Embryonic facial prominence (tissue), 1 donor: ENCODE data around the gene DHRS1.

Experiments used
- DNase-seq: peaks from one replicate; pipeline ENCODE4 v3.0.0-alpha.2; 2016; ENCODE audit errors: extremely low spot score

The DHRS1 gene

DNA sequence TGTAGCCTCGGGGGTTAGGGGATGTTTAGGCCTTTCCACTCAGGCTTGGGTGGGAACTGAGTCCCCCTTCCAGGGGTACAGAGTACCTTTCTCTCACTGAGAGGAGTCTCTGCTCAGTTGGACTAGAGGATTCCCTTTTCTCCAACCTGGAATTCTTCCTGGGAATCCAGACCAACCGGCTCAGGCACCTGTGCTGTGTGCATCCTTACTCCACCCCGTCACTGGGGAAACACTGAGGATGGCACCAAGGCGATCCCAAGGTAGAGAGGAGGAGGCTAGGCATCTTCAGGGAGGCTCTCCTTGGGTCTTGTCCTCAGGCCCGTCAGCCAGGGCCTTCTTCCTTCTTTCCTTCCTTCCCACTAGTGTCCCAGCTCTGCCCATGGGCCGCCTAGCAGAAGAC, 35.7 kb downstream of the DHRS1 start:
- no peak for DNase-seq

DNA sequence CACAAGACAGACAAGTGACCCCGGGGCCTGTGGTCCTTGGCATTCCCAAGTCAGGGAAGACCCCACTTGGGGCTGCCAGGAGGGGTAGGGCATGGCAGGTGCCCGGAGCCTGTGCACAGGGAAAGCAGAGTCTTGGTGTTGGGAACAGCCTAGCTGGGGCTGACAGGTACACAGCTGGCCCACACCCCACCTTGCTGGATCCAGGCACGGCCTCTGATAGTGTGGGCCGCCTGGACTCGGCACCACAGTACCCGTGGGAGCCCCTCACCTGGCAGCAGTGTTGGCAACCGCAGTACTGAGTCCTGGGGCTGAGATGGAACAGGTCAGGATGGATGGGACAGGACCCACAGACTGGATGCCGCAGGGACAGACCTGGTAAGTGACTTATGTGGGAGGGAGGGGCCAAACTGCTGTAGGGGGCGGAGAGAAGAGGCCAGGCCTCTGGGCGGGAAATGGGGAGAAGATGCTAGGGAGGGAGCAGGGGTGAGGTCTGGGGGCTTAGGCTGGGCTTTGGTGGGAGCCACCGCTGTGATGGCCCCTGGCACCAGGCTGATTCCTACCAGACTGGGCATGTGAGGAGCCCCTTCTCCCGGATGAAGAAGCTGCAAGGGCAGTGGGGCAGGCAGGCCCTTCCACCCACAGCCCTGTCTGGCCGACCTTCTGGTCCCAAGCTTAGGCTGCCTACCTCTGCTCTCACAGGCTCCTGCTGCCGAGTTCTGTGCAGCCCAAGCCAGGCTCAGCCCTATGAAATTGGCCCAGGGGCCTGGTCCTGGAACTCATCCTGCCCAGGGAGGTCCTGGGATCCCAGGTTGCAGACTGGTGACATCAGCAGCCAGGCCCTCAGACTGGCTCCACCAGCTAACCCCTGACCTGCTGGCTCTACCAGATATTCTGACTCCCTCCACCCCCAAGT, 36.5 kb downstream of the DHRS1 start, which contains the start of gene TGM1:
Gene TGM1, minus strand, starts transcription at position 357 of the 913 bp plus-strand sequence. CDS start 825 bp downstream, outside the sequence.
- DNase-seq, result no peak

DNA sequence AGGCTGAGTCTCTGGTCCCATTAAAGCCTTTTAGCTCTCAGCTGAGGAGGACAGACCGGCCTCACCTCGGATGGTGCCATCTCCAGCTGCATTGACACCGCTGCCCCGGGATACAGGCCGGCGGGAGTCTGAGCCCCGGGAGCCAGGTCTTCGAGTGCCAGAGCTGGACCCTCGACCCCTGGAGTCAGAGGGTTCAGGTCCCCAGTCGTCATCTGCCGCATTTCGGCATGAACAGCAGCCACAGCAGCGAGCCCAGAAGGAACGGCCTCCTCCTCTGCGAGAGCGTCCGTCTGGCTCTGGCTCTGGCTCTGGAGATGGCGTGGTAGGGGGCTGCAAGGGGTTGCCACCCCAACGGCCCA, 37.6 kb downstream of the DHRS1 start:
- no peak for DNase-seq

DNA sequence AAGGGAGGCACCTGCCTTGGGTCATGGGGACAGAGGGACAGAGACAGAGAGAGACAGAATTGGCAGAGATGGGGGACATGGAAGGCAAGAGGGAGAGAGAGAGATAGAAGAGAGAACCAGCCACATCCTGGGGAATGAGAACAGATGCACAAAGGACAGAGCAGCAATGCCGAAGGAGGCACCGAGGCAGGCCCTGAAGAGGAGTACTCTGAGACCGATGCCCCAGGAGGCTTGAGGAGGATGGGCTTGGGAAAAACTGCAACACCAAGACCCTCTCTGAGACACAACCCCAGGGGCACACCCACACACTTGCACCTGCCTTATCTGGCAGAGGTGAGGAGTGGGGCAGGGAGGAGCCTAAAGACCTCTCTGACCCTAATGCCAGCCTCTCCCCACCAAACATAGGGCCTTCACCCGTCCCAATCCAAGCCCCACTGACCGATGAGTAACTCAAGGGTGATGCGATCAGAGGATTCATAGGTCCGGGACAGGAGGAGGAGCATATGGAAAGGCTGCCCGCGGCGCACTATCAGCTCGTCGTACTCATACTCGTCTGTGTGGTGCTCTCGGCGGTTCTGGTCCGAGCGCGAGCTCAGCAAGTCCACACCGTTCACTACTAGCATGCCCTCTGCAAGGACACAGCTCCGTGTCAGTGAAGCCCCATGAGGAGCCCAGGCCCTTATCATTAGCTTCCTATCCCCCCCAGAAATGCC, 38.2 kb downstream of the DHRS1 start:
- no peak for DNase-seq

DNA sequence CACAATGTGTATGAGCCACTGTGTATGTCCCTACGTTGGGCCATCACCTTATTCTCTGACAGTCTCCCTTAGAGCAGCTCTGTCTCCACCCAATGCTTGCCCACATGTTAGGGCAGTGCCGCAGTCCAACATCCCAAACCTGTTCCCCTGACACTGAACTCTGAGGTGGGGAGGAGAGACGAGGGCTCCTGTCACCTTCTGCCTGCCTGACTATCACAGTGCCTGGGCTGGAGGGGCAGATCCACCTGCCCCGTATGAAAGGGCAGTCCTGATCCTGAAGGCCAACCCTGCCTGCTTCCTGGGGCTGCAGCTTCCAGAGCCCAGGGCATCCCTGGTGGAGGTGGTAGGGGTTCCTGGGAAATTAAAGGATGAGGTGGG, 38.8 kb downstream of the DHRS1 start:
- DNase-seq, result no peak

DNA sequence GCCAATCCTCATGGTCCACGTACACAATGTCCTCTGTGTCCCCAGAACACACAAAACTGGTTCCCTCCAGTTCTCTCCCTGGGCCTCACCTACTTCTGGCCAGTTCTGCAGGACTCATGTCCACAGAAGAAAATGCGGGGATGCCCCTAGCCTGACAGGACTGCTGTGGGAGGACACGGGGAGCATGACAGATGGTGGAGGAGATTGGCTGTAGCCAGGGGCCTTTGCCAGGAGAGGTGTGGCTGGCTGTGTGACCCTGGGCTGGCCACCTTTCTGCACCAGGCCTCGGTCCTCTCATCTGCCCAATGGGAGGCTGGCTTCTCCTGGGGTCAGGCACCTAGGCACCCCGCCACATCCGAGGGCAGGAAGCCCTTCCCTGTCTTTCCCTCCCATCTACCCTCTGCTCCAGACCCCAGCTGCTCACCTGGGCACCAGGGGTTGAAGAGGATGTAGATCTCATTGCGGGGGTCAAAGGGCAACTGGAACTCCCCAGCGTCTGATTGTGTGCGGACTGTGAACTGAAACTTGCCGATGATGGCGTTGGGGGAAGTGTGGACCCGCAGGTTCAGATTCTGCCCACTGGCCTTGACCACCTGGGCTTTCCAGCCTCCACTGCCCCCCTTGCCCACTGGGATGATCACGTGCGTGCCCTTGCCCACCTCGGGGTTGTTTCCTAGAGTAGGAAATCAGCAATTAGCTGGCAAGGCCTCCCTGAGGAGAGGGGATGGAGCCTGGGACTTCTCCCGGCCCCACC, 39.4 kb downstream of the DHRS1 start:
- no peak for DNase-seq

DNA sequence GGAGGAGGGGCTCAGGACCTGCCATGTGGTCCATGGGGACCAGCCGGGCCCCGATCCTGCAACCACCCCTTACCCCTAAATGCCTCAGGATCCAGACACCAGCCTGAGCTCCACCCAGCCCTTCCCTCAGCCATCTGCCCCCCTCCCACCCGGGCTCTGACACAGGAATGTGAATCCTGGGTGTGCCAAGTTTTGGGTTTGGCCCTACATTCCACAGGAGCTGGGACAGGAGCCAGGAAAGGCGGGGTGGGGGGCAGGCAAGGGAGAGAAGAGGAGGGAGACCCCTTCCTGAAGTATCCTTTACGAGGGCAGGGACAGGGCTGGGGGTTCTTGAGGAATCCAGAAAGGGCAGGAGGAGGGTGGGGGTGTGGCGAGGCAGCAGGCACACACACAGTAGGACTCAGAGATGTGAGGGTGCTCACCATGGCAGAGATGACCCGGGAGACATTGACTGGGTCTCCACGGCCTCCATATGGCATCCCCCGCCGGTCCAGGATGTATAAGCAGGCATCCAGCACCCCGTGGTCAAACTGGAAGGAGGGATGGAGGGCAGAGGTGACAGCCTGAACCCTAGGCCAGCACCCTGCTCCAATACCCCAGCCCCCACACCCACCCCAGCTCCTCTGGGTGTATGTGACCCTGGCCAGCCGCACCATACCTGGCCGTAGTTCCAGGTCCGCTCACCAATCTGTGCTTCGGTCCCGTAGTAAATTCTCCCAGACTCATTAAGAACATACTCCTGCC, 40.1 kb downstream of the DHRS1 start:
- peak; percentile 58 for DNase-seq

DNA sequence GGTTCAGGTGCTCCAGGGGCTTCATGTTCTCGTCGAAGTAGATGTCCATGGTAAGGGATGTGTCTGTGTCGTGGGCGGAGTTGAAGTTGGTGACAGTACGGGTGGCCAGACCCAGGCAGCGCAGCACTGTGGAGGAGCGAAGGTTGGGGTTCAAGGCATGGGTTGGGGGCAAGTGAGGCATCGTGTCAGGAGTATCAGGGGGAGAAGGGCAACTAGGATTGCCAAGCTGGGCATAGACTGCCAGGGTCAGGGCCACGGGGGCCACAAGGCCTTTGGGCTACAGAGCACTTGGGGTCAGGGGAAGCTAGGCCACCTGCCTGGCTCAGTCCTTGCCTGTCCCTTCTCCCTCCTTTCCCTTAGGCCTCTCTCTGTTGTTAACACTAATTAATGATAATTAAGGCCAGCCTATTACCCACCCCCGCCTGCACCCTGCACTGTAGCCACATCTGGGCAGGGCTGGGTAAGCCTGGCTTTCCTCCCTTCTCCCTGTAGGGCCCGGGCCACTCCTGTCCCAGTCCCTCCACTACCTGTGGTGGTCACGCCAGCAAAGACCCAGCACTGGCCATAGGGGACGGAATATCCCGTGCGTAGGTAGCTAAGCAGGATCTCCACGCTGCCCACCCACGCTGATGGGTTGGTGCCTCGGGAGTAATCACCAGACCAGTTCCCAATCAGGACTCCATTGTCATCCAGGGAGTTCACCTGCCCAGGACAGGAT, 40.9 kb downstream of the DHRS1 start:
- DNase-seq, result no peak

DNA sequence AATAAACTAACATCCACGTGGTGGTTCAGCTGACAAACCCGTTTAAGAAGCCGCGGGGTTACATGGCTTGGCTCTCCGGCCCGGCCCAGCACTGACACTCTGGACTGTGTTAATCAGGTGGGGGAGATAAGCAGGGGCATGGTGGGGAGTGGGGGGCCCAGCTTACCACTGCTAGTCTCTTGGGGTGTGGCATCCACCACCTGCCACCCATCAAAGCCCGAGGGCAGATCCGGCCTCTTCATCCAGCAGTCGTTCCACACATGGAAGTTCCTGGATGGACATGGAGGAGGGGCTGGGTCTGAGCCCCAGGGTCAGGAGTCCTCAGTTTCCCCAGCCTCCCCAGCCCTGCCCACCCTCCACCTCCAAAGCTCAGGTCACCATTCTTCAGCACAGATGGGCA, 41.5 kb downstream of the DHRS1 start:
- no peak for DNase-seq

DNA sequence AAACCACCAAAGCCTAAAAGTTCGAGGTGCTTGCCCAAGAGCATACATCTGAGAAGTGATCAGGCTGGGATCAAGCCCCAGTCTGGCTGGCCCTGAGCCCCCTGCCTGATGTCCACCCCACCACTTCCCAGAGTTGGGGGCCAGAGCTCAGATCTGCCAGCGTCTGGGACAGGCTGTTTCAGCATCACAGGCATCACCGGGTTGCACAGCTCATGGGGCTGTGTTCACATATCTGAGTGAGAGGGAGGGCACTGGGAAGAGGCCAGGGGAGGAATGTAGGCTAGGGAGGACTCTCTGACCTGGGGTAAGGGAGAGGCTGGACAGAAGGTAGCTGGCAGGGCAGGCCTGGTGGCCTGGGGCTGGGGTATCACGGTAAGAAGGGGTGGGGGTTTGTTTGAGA, 42.6 kb downstream of the DHRS1 start:
- no peak for DNase-seq

DNA sequence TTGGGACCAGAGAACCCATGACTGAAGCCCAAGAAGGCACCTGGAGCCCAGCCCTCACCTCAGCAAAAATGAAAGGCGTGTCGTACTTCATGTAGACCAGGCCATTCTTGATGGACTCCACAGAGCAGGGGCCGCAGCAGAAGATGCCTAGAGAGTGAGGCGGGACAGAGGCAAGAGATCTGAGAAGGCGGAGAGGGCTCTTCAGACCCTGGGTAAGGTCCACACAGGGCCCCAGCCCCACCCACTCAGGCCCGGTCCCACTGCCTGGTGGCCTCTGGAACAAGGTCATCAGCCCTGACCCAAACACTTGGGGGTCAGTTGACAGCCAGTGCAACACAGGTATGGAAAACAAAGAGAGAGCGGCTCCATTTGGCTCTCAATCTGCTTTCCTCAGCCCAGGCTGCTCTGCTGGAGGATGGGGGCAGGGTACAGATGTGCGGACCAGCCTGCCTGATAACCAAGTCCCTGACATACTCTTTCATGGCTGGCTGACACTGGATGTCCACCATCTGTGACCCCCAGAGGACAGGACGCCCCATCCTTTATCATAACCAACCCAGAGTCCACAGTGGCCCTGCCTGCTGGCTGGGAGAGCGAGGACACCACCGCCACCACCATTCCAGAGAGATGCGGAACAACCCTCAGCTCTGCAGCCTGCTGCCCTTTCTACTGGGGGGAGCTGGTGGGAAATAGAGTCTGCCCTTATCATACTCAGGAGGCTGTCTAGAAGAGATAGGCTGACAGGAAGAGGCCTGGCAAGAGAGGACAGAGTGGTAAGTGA, 43.5 kb downstream of the DHRS1 start:
- DNase-seq, result no peak

DNA sequence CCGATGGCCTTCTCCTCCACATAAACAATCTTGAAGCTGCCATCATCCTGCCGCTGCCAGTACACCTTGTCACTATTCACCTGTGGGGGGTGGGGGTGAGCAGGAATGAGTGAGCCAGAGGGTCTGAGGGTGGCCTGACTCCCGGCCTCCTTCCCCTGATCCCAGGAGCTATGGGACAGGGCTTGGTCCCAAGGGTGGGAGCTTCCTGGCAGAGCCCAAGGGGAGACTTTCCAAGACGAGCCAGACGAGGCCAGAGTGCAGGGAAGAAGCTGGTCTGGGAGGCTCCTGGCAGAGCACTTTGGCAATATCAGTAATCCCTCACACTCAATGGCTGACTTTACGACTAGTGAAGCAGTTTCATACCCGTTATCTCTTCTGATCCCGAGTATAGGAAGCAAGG, 44.1 kb downstream of the DHRS1 start:
- DNase-seq, result no peak

DNA sequence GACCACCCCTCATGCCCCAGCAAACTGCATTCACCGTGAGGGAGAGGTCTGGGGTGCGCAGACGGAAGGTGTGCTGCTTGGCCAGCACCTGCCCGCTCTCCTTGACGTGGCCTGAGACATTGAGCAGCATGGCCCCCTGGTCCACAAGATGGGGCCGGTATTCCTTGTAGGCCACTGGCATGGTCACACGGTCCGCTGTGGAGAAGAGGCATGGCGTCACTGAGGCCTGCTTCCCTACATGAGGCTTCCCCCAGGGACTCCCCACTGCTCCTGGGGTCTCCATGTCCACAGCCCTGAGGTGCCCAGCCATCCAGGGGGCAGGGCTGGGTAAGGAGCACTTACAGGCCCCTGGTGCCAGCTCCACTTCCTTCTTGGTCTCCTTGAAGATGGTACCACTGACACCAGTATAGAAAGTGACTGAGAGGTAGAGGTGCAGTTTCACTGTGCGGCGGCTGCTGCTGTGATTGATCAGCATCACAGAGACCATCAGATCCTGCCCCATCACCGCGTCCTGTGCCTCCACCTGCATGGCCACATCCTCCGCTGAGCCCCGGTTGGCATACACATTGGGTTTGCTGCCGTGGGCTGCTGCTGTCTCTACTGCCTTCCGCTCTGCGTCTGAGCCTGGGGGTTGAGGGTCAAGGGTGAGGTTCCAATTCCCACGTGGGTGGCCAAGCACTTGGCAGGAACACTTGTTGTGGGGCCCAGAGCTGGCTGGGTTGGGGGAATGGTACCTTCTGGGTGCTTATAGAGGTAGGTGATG, 44.8 kb downstream of the DHRS1 start:
- no peak for DNase-seq

DNA sequence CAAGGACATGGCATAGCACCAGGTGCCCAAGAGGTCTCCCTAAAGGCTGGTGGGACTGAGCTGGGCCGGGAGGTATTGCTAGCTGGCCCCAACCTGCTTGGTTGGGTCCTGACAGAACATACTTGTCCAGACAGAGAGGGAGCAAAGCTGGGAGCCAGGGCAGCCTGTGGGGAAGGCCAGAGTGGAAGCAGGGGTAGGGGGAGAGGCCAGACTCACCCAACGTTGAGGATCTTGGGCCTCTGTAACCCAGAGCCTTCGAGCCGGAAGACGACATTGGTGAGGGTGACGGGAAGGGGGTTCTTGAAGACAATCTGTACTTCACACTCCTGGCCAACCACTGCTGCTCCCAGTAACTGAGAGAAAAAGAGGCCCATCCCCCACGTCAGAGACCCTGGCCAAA, 45.6 kb downstream of the DHRS1 start:
- no peak for DNase-seq

DNA sequence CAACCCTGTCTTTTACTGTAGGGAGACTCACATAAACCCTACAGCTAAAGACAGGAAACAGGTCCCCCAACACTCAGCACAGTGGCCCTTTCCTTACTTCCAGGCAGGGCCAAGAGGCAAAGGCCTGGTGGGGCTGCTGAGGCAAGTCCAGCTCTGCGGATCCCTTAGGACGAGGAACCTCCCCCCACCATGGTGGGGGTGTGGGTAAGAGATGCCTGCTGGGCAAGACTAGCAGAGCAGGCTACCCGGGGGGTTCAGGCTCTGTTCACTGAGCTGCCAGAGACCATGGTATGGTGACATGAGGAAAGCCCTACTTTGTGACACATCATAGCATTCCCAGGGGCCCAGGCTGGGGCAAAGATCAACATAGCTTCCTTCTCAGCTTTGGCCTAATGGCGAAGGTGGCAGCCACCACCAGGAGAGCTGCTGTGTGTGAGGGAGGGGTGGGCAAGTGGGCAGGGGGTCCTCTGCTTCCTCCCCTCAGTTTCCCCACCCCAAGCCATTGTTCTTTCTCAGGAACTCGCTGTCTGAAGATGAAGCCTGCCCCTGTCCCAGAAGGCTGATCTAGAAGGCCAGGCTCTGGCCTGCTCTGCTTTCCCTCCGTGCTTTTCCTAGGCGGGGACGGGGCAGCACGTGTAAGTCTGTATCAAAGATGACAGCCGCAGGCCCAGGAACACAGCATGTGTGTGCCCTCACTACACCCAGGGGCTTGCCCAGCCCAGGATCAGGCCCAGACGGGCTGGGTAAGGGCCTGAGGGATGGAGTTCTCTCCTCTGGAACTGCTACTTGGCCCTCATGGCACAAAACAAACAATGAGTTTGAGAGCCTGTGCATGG, 47.1 kb downstream of the DHRS1 start:
- no peak for DNase-seq

DNA sequence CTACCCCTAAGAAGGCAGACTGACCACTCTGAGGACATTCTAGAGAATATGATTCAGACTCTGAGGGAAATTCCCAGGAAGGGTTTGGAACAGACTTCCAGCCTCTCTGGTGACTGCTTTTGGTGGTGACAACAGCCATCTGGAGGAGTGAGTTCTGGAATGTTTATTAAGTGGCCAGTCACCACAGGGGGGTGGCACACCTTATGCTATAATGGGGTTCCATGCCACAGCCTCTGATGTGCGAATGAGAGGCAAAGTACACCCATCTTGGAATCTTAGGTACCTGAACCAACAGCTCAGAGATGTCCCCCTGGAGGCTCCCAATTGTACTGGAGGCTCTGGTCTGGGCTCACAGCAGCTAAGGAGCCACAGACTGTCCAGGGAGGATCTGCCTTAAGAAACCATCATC, 47.7 kb downstream of the DHRS1 start:
- DNase-seq, result no peak

DNA sequence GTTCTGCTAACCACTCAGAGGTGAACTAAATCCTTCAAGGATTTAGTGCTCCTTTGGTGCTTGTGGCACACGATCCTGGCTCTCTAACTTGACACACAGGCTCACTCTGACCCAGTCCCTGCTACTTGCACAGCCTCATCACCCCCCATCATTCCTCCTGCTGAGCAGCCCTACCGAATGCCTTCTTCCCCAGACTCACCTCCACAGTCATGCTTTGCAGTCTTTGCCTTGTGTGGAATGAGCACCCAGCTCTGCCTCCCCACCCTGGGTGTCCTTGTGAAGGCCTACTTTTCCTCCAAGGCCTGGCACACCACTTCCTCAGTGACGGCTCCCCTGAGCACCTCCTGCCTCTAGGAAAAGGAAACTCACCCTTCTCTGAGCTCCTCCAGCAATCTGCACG, 49.2 kb downstream of the DHRS1 start:
- DNase-seq, result no peak

DNA sequence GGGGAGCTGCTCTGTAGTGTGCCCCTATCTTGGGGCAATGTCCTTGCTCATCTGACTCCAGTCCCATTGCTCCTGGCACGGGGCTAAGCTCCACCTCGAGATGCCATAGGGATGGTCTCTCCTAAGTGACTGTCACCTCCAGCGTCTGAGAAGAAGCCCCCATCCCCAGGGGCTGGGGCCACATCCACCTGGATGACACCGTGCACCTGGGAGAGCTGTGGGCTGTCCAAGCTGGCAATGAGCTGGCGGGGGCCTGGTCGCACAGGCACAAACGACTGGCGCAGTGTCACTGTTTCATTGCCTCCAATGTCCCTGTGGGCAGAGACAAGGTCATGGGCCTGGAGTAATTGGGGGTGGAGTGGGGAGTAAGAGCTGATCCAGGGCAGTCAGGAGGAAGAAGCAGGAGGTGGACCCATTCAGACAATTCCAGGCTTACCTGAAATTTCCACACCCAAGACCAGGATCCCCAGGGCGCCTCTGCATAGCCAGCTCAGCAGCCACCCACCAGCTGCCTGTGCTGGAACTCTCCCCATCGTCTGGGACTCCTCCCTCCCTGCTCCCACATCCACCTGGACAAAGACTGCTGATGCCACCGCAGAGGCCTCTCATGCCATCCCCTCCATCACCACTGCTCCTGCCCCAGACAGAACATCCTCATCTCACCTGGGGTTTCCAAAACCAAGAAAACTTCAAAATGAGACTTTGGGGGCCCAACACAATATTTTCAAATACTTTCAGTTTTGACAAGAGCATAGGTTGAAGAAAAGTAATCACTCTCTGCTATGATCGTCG, 50.2 kb downstream of the DHRS1 start:
- DNase-seq, result no peak
